Cerebellar nuclear complex (tissue), 1 donor: Measurements from ENCODE around the gene LAMA3.

Experiments used
- DNase-seq, 2 experiments: peaks; one replicate each; lab custom pipeline; 2025; lab: John Stamatoyannopoulos, UW

The LAMA3 gene

DNA sequence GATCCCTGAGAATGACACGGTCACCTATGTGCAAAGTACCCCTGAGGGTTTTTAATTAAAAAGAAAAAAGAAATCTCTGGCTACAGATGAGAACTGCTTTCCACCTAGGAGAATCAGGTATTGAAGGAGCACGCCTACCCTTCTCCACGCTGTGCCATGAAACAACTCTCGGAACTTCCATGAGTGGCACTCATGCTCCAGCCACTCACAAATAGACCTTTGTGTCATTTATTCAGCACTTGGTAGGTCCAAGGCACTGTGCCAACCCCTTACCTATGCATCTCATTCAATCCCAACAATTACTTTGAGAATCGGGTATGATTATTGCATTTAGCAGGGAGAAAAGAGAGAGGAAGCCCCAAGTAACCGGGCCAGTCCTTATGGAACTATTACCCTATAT, 280.4 kb downstream of the LAMA3 start:
- no peak for DNase-seq

DNA sequence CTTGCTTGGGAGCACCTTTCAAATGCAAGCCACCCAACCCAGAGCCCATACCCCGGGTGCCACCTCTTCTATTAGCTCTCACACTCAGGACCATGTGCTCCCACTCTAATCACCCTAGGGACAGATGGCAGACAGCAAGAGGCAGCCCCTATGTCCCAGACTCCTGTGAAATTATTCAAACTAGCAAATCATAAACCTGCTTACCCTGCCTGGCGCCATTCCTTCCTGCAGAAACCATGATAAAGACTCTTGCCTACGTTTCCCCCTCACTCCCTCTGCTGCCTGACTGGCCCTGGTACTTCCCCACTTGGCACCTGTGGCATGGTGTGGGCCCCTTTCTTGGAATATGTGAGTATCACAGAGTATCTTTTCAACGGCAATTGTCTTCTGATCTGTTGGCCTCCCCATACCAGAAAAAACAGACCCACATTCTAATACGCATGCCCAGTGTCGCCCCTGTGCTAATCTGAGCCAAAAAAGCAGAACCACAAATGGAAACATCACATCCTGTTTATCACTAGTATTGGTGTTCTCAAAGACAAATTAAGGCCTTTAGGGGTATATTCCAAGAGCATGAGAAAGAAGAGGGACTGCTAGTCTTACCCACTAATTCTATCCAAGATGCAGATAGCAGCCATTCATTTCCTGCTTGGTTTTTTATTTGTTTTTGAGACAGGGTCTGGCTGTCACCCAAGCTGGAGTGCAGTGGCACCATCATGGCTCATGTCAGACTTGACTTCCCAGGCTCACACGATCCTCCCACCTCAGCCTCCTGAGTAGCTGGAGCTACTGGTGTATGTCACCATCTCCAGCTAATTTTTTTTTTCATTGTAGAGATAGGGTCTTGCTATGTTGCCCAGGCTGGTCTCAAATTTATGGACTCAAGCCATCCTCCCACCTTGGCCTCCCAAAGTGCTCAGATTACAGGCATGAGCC, 281.2 kb downstream of the LAMA3 start:
- DNase-seq, result no peak

DNA sequence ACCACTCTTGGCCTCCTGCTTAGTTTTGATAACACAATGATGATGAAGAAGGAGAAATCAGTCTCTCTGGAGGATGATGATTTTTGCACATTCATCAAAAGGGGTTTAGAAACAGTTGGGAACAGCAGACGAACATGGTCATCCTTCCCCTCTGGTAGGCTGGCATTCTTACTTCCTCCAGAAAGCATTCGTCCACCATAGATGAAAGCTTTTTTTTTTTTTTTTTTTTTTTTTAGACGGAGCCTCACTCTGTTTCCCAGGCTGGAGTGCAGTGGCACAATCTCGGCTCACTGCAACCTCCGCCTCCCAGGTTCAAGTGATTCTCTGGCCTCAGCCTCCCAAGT, 281.8 kb downstream of the LAMA3 start:
- DNase-seq, result no peak

DNA sequence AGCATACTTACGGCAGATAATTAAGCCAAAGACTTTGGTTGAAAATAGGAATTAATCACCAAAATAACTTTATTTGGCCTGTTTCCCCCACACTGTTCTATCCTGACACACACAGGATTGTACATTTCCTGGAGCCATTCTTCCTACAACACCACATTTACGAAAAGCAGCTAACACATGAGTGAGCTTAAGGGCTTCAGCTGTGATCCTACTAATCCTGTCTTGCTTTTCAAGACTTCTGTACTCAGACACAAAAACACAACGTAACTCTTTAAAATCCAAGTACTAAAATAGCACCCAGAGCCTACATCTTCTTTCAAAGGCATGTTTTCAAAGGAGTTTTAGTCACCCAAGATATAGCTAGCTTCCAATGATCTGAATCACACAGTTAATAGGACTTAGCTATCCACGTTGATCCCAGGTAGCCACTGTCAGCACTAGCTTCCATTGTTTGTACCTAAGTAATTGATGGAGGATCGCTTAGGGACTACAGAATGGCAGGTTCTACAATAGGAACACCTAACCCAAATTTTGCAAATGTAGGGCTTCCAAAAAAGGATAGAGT, 282.5 kb downstream of the LAMA3 start:
- DNase-seq, result no peak

DNA sequence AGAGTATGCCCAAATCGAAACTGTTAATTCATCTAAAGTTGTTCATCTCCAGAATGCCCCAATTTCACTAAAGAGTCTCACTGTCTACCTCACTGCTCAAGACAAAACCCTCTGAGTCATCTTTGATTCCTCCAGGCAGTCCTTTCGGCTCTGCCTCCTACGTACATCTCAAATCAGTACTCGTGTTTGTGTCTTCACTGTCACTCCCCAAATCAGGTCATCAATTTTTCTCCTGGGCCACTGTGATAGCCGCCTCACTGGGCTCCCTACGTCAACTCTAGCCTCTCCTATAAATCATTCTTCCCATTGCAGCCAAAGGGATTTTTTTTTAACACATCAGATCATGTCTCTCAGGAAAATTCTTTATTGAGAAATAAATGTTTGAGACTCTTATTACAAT, 283.2 kb downstream of the LAMA3 start:
- no peak for DNase-seq

DNA sequence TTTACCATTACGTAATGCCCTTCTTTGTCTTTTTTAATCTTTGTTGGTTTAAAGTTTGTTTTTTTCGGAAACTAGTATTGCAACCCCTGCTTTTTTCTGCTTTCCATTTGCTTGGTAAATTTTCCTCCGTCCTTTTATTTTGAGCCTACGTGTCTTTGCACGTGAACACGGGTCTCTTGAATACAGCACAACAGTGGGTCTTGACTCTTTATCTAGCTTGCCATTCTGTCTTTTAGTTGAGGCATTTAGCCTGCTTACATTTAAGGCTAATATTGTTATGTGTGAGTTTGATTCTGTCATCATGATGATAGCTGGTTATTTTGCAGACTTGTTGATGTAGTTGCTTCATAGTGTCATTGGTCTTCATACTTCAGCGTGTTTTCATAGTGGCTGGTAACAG, 287.9 kb downstream of the LAMA3 start:
- DNase-seq, result no peak

DNA sequence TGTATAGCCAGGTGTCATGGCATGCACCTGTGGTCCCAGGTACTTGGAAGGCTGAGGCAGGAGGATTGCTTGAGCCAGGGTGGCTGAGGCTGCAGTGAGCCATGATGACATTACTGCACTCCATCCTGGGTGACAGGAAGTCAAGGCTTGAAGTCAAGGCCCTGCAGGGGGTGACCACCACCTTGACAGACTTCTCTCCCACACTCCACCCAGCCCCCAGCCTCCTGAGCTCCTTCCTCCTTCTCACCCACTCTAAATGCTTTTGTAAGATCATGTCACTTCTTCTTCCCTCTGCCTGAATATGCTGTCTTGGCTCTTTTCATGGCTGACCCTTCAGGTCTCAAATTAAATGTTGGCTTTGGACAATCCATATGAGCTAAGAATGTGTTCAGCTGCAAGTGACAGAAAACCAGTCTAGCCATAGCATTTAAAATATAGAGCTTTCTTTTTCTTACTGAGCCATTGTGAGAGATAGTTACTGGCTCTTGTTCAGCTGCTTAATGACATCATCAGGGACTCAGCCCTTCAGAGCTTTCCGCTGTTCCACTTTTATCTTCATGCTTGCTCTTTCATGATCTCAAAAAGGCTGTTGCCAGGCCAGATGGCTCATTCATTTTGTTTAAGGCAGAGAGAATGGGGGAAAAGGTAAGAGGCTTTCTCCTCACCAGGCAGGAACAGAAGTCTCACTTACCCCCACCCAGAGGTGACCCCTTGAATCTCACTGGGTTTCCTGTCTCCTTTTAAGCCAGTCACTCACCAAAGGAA, 288.6 kb downstream of the LAMA3 start:
- no peak for DNase-seq

DNA sequence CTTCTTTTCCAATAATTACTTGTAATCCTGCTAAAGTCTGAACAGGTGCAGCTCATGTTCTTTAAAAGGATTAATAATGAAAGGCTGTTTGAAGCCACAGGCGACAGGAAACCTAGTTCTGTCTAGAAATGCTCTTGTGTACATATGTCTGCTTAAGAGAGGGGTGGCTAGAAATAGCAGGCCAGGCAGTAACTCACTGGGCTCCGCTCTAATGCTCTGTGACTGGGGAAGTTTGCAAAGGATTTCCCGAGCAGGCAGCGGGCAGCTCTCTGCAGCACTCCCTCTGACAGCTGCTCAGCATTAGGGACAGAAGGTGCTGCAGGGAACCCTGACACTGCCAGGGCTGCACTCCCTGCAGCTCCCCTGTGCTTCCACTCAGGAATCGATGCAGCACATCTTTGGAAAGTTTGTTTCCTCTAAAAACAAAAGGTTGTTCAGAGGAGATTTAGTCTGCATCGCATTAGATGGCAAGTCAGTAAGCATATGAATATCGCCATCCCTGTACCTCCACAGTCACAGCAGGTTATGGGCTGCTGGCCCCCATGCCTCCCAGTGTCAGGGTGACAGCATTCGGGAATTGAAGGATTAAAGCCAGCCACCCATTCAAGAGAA, 292.2 kb downstream of the LAMA3 start:
- DNase-seq, result no peak

DNA sequence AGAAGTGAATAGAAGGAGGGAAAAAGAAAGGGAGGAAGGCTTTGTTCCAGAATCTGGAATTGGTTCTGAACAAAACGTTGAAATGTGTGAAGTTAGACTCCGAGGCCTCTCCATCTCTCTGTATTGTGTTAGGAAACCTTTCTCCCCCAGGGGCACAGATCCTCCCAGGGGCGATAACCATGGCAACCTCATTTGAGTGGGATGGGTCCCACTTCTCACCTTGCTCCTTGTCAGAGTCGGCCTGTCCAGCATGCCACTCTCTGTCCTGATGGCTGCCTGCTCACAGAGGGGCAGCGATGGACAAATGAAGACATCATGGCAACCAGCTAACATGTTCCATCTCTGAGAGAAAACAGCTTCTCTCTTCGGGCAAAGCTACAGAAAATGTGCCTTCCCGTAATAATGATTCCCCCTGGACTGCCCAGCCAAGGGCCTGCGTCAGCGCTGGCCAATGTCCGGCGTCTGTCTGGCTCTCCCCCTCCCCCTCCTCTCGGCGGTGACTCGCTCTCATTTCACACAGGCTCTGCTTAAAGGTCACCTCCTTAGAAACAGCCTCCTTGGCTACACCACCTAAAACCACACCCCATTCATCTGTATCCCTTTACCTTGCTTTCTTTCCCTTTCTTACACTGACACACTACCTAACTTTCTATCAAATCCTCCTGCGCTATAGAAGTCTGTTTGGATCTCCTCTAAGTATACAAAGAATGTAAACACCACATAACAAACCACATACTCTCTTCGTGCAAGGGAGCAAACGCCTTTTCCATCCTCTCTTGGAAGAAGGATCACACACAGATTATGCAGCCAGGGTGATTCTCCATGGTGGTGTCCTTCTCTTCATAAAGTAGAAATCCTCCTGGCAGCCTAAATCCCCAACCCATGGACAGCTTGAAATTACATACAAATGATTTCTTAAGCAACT, 293.2 kb downstream of the LAMA3 start:
- DNase-seq, result no peak

DNA sequence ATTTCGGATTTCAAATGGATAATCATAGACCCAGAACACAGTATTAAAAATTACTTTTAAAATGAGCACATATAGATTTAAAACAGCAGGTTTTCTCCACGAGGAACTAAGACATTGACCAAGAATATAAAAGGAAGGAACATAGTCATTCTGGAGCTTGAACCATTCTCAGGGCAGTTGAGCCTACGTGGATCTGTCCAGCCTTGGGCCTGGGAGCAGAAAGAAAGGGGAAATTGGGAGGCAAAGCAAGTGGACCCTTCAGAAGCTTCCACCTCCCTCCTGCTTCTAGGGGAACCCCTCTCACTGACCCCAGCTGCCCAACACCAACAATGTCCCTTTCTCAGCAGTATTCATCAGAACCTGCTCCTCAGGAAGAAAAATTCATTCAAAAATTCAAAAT, 293.9 kb downstream of the LAMA3 start:
- DNase-seq, result no peak

DNA sequence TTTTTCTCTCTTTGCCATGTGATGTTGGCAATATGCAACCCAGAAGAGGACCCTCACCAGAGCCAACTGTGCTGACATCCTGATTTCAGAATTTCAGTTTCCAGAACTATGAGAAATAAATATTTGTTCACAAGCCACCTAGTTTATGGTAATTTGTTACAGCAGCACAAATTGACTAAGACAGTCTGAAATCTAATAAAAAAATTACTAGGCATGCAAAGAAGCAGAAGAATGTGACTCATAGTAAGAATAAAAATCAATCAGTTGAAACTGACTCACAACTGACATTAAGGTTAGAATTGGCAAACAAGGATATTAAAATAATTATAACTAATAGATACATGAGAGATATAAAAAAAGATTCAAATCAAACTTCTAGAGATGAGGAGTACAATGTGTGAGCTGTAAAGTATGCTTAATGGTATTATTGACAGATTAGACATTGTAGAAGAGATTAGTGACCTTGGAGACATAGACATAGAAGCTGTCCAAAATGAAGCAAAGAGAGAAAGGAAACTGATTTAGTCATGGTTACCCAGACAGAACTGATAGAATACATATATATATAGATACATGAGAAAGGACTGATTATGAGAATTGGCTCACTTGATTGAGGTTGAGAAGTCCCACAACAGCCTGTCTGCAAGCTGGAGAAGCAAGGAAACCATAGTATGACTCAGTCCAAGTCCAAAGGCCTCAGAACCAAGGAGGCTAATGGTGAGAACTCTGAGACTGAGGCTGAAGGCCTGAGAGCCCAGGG, 297.5 kb downstream of the LAMA3 start:
- DNase-seq, result no peak

DNA sequence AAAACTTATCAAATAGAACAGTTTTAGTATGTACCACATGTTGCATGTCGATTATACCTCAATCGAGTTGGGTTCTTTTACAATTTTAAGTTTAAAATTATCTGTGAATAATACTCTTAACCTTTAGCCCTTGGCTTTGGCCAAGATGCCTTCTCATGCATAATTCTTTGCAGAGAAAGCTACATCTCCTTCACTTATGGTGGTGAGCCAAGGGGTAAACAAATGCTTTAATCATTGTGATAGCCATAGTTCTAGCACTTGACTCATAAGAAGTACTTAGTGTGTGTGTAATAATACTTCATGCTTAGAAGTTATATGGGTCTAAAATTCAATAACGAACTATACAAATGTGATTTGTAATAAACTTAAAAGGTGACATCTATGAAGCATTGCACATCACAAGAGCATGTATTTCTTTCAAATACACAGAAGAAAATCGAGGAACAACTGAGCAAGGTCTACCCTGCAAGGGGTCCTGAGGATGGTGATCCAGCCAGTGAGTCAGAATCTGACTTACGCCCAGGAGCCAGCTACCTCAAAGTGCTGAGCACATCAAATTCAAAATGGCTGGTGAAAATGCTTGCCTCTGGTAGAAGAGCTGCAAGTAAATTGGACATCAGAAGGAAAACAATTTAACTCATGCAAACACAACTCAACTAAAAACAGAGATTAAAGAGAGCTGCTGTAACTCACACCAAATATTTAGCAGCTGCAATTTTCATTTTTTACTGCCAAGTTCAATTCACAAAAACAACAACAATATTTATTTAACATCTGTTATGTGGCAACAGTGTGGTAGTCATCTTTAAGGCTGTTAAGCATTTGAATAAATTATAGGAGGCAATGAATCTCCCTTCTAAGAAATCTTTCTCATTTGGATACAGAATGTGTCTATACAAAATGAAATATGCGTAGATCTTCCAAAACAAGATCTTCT, 301.5 kb downstream of the LAMA3 start:
- no peak for DNase-seq

DNA sequence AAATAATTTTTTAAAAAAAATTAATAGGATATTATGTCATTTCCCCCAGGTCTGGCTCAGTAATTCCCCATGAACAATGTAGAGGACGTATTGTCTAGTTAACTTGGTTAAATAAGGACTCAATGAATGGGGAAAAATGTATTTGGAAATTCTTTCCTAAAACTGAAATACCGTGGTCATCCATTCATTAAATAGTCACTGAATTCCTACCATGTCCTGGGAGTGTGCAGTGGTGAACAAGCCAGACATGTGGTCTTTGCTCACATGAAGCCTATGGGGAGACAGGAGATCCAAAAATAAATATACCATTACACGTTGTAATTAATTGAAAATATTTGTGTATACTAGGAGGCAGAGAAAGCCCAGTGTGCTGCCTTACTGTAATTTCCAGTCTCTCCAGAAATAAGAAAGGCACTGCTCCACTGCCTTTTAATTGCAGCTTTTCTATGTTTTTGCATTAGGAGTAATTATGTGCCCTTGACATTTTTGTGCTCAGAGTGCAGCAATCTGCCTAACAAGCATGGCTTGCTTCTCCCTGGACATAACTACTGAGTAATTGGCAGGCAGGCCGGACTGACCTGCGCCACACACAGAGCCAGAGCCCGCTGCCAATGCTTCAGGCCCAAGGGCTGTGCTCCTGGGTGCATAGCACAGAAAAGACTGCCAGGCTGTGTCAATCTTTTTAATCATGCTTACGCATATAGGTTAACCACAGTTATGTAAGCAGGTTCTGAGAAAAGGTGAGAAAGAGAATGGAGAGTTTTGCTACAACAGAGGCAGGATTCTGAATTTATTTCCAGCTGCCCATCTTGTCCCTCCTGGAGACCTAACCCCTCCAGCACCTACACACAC, 303.1 kb downstream of the LAMA3 start:
- DNase-seq, result no peak

DNA sequence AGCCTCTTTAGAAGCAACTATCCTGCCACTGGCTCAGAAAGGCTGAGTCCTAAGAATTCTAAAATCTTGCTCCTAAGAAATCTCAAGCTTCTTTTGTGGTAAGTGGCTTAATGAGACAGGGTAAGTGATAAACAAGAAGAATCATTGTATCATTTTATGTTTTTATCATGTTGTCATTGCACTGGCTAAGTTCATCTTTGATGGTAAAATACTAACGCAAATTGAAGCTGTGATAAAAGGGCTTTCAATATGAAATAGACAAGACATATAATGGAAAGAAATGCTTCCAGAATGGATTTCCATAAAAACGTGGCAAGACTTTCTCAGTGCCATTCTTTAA, 303.7 kb downstream of the LAMA3 start:
- DNase-seq, result no peak

DNA sequence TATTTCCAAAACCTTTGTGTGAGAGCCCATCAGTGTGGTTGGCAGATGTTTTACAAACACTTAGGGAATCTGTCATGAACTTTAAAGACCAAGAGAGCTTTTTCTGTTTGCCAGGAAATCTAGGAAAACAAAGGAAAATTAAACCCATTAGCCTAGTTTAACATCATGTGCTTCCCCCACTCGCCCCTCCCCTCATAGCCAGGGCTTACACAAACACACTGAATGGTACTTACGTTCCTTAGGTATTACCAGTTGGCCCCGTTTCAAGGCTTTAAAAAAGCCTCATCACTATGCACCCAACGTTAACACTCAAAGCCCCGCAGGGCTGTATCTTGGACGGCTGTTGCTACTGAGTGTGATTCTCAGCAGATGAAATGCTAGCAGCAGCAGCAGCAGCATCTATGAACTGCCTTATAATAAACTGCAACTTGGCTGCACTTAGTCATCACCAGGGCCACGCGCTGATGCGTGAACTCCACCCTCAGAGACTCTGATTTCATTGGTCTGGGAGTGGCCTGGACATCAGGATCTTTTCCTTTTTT, 305.2 kb downstream of the LAMA3 start:
- no peak for DNase-seq

DNA sequence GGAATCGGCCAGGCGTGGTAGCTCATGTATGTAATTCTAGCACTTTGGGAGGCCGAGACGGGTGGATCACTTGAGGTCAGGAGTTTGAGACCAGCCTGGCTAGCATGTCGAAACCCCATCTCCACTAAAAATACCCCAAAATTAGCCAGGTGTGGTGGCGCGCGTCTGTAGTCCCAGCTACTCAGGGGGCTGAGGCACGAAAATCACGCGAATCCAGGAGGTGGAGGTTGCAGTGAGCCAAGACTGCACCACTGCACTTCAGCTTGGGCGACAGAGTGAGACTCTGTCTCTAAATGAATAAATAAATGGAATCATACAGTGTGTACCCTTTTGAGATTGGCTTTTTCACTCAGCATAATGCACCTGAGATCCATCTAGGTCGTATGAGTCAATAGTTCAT, 305.9 kb downstream of the LAMA3 start:
- DNase-seq, result no peak

DNA sequence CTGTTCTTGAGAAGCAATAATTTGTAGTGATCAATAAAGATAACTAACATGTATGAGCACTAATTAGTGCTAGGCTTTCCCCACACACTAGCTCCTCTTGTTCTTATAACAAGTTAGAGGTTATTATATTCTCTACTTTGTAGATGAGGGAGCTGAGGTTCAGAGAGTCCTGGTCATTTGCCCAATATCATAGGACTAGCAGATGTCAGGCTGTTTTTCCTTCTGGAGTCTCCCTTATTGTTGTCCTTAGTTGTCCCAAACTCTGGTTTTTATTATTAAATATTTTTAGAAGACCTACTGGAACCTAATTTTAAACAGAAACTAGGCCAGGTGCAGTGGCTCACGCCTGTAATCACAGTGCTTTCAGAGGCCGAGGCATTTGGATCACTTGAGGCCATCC, 308.8 kb downstream of the LAMA3 start:
- no peak for DNase-seq

DNA sequence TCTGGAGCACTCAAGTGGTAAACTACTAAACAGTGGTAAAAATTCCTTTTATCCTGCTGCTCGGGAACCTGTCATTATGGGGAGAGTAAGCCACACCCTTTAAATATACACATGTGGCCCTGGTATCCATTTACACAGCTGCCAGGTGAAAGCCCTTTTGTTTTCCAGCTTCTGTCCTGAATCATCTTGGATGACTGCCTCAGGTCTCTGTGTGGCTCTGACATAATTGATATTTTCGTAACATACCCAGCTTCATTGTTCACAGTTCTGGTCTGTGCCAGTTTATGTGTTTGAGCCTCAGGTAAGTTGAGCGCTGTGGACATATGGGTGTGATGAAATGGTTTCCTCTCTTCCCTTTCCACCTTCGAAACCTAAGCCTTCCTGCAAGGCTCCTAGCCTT, 309.6 kb downstream of the LAMA3 start:
- no peak for DNase-seq
